8988T (cell line): Measurements from ENCODE around the gene BSG.
"Not testable (repeated sequence)": the region's sequence is repeated elsewhere in the genome, so short reads cannot be mapped to it uniquely, and the experiment has no call there.

ENCODE experiments used
- DNase-seq: peaks from one replicate; pipeline ENCODE4 v3.0.0; 2011

Gene BSG

GRCh38 chr19:623974-624373 lies 51.6 kb downstream of the BSG start:
- no peak for DNase-seq

GRCh38 chr19:624433-625109 lies 52.2 kb downstream of the BSG start:
- DNase-seq: no peak

GRCh38 chr19:625257-625656 lies 52.9 kb downstream of the BSG start:
- DNase-seq: no peak

GRCh38 chr19:626566-626965 lies 54.2 kb downstream of the BSG start:
- DNase-seq: not testable (repeated sequence)

- DNase-seq: no peak
Measured at GRCh38 chr19:628168-628567, 55.8 kb downstream of the BSG start.

GRCh38 chr19:629515-629914 lies 57.1 kb downstream of the BSG start:
- not testable (repeated sequence) for DNase-seq

GRCh38 chr19:629961-630714 lies 57.7 kb downstream of the BSG start:
- DNase-seq: no peak

- peak; percentile 90 for DNase-seq
Measured at GRCh38 chr19:632579-633067, 60.2 kb downstream of the BSG start.
